Lung microvascular endothelial cell (primary cell): ENCODE results near the gene WDR7. TPM values are rescaled to one million over a fixed set of nuclear protein-coding genes. Genes with fewer than 3 reads are reported as not detected.
A peak's percentile ranks its signal among the peaks of the same experiment; 100 is the strongest.

Experiments
- DNase-seq, 2 donors: peaks; one replicate each; pipeline versions ENCODE4 v3.0.0 to v3.0.0-alpha.2; 2010; ENCODE audit warnings: low read depth in 2 of 2
- total RNA-seq: library from RNA; depleted of rRNA; stranded (reverse); fragments of >200 nt; gene quantifications from 2 replicates; pipeline ENCODE4 v1.2.1, GENCODE V29; 2014

WDR7 gene
- total RNA-seq, 1 donor from 2014 or later: 28.8 TPM

- DNase-seq: no peak
Observed at GRCh38 chr18:56987236-56987635, 336.1 kb downstream of the WDR7 start.

GRCh38 chr18:56988022-56988421 lies 336.9 kb downstream of the WDR7 start:
- no peak for DNase-seq

GRCh38 chr18:56990678-56991077 lies 339.5 kb downstream of the WDR7 start:
- DNase-seq: no peak

GRCh38 chr18:56992777-56993176 lies 341.6 kb downstream of the WDR7 start:
- DNase-seq: no peak

GRCh38 chr18:56995579-56996188 lies 344.5 kb downstream of the WDR7 start:
- no peak for DNase-seq

- DNase-seq: no peak
Observed at GRCh38 chr18:56997200-56997599, 346.0 kb downstream of the WDR7 start.

GRCh38 chr18:56999823-57000222 lies 348.7 kb downstream of the WDR7 start:
- no peak for DNase-seq

- no peak for DNase-seq
Observed at GRCh38 chr18:57002627-57003026, 351.5 kb downstream of the WDR7 start.

GRCh38 chr18:57003342-57003741 lies 352.2 kb downstream of the WDR7 start:
- no peak for DNase-seq

GRCh38 chr18:57004366-57005121 lies 353.4 kb downstream of the WDR7 start:
- peak; percentile 76 to 77 for DNase-seq

- no peak for DNase-seq
Observed at GRCh38 chr18:57008001-57008686, 357.0 kb downstream of the WDR7 start.

GRCh38 chr18:57009844-57010243 lies 358.7 kb downstream of the WDR7 start:
- no peak for DNase-seq

GRCh38 chr18:57014772-57015413 lies 363.7 kb downstream of the WDR7 start:
- no peak for DNase-seq

GRCh38 chr18:57015451-57015850 lies 364.3 kb downstream of the WDR7 start:
- DNase-seq: no peak

GRCh38 chr18:57018845-57019244 lies 367.7 kb downstream of the WDR7 start:
- DNase-seq: no peak

- DNase-seq: no peak
Observed at GRCh38 chr18:57022716-57023115, 371.6 kb downstream of the WDR7 start.

GRCh38 chr18:57023275-57023882 lies 372.2 kb downstream of the WDR7 start:
- DNase-seq: no peak

- DNase-seq: no peak
Observed at GRCh38 chr18:57025540-57025939, 374.4 kb downstream of the WDR7 start.

- DNase-seq: no peak
Observed at GRCh38 chr18:57026316-57026715, 375.2 kb downstream of the WDR7 start.

- no peak for DNase-seq
Observed at GRCh38 chr18:57027190-57027708, 376.1 kb downstream of the WDR7 start.

- peak in 1 of 2 donors; percentile 24 for DNase-seq
Observed at GRCh38 chr18:57029761-57030160, 378.6 kb downstream of the WDR7 start.
